C4-2B (cell line): ENCODE measurements around the gene CARMIL1.

Experiments used
- CTCF ChIP-seq: fragments of 450-650 bp; conservative IDR thresholded peaks from 2 replicates; pipeline ENCODE4 v1.5.1; 2017; ENCODE audit warnings: mild to moderate bottlenecking
- ZFX ChIP-seq: fragments of 450-650 bp; IDR thresholded peaks from 2 replicates; pipeline ENCODE4 v1.6.1; 2017

GRCh38 chr6:25239498-25239897, 39.7 kb upstream of the CARMIL1 start:
- TF ChIP-seq ZFX = no peak
- no peak for TF ChIP-seq CTCF
